Nephron (organoid): Measurements from ENCODE around the gene KRTAP10-4.

Experiments
- H3K27ac Mint-ChIP-seq, 3 experiments: 2 replicates each; pipeline ENCODE4 v1.8.0; 2020; ENCODE audit warnings: mixed read lengths in 3 of 3, mild to moderate bottlenecking in 2 of 3, moderate library complexity in 1 of 3
- H3K27me3 Mint-ChIP-seq: 2 replicates; pipeline ENCODE4 v1.8.0; 2021; ENCODE audit warnings: low read depth, mild to moderate bottlenecking, moderate library complexity, mixed read lengths
- H3K36me3 Mint-ChIP-seq: 2 replicates; pipeline ENCODE4 v1.8.0; 2020; ENCODE audit warnings: low read depth, mixed read lengths
- H3K4me1 Mint-ChIP-seq: 2 replicates; pipeline ENCODE4 v1.8.0; 2020; ENCODE audit warnings: mixed read lengths
- H3K4me3 Mint-ChIP-seq, 3 experiments: 2 replicates each; pipeline ENCODE4 v1.8.0; 2020; ENCODE audit warnings: mild to moderate bottlenecking in 3 of 3, mixed read lengths in 3 of 3, moderate library complexity in 2 of 3
- H3K9me3 Mint-ChIP-seq: 2 replicates; pipeline ENCODE4 v1.8.0; 2020; ENCODE audit warnings: mixed read lengths
- CTCF ChIP-seq, 3 experiments: fragments of 200-600 bp; sonication (generic); IDR thresholded peaks; one replicate each; pipeline ENCODE4 v1.5.0; 2021; ENCODE audit warnings: antibody characterized with exemption in 3 of 3; ENCODE audit not compliant: unreplicated experiment in 3 of 3

Gene KRTAP10-4

GRCh38 chr21:44540741-44541288 lies 32.7 kb upstream of the KRTAP10-4 start:
- no peak overlapping the region for H3K27ac Mint-ChIP-seq
- peaks cover 13% of the 10 kb centered on the region for H3K9me3 Mint-ChIP-seq
- no peaks in the 10 kb centered on the region for H3K36me3 Mint-ChIP-seq
- H3K4me1 Mint-ChIP-seq: no peaks in the 10 kb centered on the region
- no peaks in the 10 kb centered on the region for H3K27me3 Mint-ChIP-seq
- no peak for TF ChIP-seq CTCF (IDR thresholded peaks at IDR 0.05; ENCODE audit: unreplicated experiment in 3 of 3)
- H3K4me3 Mint-ChIP-seq: no peak overlapping the region

GRCh38 chr21:44542716-44543115 lies 30.8 kb upstream of the KRTAP10-4 start:
- no peak for TF ChIP-seq CTCF (IDR thresholded peaks at IDR 0.05; ENCODE audit: unreplicated experiment in 3 of 3)
- H3K27me3 Mint-ChIP-seq: no peaks in the 10 kb centered on the region
- peaks cover 10% of the 10 kb centered on the region for H3K36me3 Mint-ChIP-seq
- no peaks in the 10 kb centered on the region for H3K4me1 Mint-ChIP-seq
- no peak overlapping the region for H3K27ac Mint-ChIP-seq
- peaks cover 22% of the 10 kb centered on the region for H3K9me3 Mint-ChIP-seq
- H3K4me3 Mint-ChIP-seq: no peak overlapping the region

- H3K27ac Mint-ChIP-seq: no peak overlapping the region
- peaks cover 10% of the 10 kb centered on the region for H3K36me3 Mint-ChIP-seq
- no peak overlapping the region for H3K4me3 Mint-ChIP-seq
- peaks cover 23% of the 10 kb centered on the region for H3K9me3 Mint-ChIP-seq
- TF ChIP-seq CTCF (IDR thresholded peaks at IDR 0.05; ENCODE audit: unreplicated experiment in 3 of 3): no peak
- peaks cover 5% of the 10 kb centered on the region for H3K27me3 Mint-ChIP-seq
- peaks cover 15% of the 10 kb centered on the region for H3K4me1 Mint-ChIP-seq
Observed at GRCh38 chr21:44544566-44544965, 29.0 kb upstream of the KRTAP10-4 start.

- Mint-ChIP-seq H3K4me3 (no peak overlapping the region), H3K9me3 (peaks cover 17% of the 10 kb centered on the region), H3K27me3 (peaks cover 18% of the 10 kb centered on the region), H3K36me3 (peaks cover 10% of the 10 kb centered on the region), H3K27ac (no peak overlapping the region), H3K4me1 (peaks cover 17% of the 10 kb centered on the region)
- no peak for TF ChIP-seq CTCF (IDR thresholded peaks at IDR 0.05; ENCODE audit: unreplicated experiment in 3 of 3)
Observed at GRCh38 chr21:44547656-44548331, 25.7 kb upstream of the KRTAP10-4 start.

GRCh38 chr21:44548381-44548780 lies 25.1 kb upstream of the KRTAP10-4 start:
- TF ChIP-seq CTCF (IDR thresholded peaks at IDR 0.05; ENCODE audit: unreplicated experiment in 3 of 3): no peak
- Mint-ChIP-seq H3K4me1 (peaks cover 23% of the 10 kb centered on the region), H3K27me3 (peaks cover 18% of the 10 kb centered on the region), H3K27ac (peak overlapping the region in 1 of 3 experiments; percentile 60), H3K4me3 (no peak overlapping the region), H3K36me3 (peaks cover 10% of the 10 kb centered on the region), H3K9me3 (peaks cover 17% of the 10 kb centered on the region)

- peaks cover 10% of the 10 kb centered on the region for H3K36me3 Mint-ChIP-seq
- peaks cover 17% of the 10 kb centered on the region for H3K9me3 Mint-ChIP-seq
- H3K4me1 Mint-ChIP-seq: peaks cover 23% of the 10 kb centered on the region
- peak overlapping the region; percentile 60 to 65 (median 60) for H3K27ac Mint-ChIP-seq
- peaks cover 18% of the 10 kb centered on the region for H3K27me3 Mint-ChIP-seq
- H3K4me3 Mint-ChIP-seq: no peak overlapping the region
- TF ChIP-seq CTCF (IDR thresholded peaks at IDR 0.05; ENCODE audit: unreplicated experiment in 3 of 3): no peak
Observed at GRCh38 chr21:44548922-44549321, 24.6 kb upstream of the KRTAP10-4 start.
